GM18870 (cell line): ENCODE measurements around the gene KDM6A.
"Not testable (repeated sequence)": the region's sequence is repeated elsewhere in the genome, so short reads cannot be mapped to it uniquely, and the experiment has no call there.

ENCODE experiments used
- ATAC-seq: cut with Tn5 transposase; IDR thresholded peaks from one replicate; pipeline ENCODE4 v1.9.1; 2021; ENCODE audit warnings: moderate library complexity; ENCODE audit not compliant: unreplicated experiment

Gene KDM6A

GRCh38 chrX:45068569-45068968 is 195.6 kb downstream of the KDM6A start:
- no peak for ATAC-seq

GRCh38 chrX:45070116-45071007 is 197.4 kb downstream of the KDM6A start:
- peak; percentile 49 for ATAC-seq

GRCh38 chrX:45073011-45073410 is 200.0 kb downstream of the KDM6A start:
- ATAC-seq, result not testable (repeated sequence)

- ATAC-seq, result peak; percentile 91
Measured at GRCh38 chrX:45077748-45078424, 204.9 kb downstream of the KDM6A start.

DNA sequence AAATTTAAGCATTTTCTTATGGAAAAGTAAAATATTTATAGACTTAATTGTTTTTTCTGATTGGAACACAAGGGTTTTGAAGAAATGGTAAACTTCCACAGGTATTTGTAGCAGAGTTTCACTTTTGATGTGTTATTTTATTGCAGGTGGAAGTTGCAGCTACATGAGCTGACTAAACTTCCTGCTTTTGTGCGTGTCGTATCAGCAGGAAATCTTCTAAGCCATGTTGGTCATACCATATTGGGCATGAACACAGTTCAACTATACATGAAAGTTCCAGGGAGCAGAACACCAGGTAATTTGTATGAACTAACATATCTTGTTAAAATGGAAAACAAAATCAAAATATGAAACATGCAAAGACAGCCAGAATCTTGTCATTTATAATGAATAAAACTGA is 210.3 kb downstream of the KDM6A start:
- ATAC-seq, result no peak

- ATAC-seq, result no peak
Measured at GRCh38 chrX:45110494-45110893, 237.5 kb downstream of the KDM6A start.

DNA sequence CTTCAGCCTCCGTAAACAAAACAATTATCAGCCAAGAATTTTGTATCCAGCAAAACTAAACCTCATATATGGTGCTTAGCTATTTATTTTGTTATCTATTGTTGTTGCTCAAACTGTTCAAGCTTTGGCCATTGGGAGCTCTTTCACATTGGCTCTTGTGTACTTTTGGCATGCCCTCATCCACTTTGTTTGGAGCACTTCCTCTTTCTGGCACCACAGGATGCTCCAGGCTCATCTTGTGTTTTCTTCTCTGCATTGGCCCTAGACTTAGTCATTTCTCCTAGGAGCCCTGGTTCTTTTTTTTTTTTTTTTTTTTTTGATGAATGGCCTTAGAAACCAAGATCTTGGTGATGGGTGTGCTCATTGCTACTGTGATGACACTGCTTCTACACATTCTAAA is 253.2 kb downstream of the KDM6A start:
- no peak for ATAC-seq

DNA sequence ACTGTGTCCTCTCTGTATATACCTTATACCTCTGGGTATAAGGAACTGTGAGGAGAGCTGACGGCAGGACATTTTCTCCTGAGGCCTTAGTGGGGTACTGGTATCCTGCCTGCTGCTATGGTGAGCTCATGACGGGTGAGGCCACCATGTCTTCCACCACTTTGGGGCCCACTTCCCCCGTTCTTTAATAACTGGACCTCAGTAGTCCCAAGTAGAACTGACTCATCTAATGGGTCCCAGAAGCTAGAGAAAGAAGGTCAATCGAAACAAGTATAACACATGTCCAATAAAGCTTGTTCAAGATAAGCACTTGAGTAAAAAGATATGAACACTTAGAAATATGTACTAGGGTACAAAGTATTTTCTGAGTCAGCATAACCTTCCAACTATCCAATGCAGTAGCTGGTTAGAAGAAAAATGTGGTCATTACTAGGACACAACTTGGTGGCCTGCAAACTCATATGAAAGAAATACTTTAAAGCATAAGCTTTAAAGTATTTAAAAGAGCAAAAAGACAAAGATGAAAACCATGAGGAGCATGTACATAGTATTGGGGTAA is 256.0 kb downstream of the KDM6A start:
- no peak for ATAC-seq

- ATAC-seq, result no peak
Measured at GRCh38 chrX:45133465-45133864, 260.5 kb downstream of the KDM6A start.

DNA sequence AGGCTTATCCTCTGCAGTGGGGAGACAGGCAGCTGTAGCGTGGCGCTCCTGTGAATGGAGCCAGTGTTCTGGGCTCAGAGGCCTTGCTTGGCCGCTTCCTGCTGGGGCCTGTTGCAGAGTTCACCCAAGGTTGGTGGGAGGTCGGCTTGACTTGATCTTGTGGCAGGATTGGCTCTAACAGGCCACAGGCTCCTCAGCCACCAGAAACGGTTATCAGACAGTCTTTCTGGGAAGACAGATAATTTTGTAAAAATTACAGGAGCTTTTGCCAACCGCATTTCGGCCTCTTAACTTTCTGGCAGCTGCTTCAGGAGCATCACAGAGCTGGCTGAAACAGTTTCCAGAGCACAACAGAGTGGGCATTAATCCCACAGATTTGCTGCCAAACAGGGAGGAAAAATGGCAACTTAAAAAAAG is 261.3 kb downstream of the KDM6A start:
- ATAC-seq, result no peak

GRCh38 chrX:45134775-45135174 is 261.8 kb downstream of the KDM6A start:
- ATAC-seq, result no peak

DNA sequence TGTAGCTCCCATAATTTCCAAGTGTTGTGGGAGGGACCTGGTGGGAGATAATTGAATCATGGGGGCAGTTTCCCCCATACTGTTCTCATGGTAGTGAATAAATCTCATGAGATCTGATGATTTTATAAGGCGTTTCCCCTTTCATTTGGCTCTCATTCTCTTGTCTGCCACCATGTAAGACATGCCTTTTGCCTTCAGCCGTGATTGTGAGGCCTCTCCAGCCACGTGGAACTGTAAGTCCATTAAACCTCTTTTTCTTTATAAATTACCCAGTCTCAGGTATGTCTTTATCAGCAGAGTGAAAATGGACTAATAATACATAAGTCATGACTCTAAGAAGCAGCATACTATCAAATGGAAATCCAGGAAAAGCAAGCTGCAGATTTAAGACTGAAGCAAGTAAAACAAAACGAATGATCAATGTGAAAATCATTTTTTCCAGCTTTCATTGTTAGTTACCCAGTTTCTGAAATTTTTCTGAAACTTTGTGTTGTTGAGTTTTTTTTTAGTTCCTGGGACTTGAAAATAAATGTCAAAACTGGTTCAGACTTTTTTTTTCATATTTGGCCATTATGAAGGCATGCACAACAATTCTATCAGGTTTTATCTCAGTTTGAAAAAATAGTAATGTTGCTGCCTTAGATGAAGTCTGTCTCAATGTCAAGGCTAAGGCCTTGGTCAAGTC is 262.5 kb downstream of the KDM6A start:
- ATAC-seq, result not testable (repeated sequence)

- no peak for ATAC-seq
Measured at GRCh38 chrX:45137531-45137930, 264.5 kb downstream of the KDM6A start.

GRCh38 chrX:45138525-45138924 is 265.5 kb downstream of the KDM6A start:
- no peak for ATAC-seq

DNA sequence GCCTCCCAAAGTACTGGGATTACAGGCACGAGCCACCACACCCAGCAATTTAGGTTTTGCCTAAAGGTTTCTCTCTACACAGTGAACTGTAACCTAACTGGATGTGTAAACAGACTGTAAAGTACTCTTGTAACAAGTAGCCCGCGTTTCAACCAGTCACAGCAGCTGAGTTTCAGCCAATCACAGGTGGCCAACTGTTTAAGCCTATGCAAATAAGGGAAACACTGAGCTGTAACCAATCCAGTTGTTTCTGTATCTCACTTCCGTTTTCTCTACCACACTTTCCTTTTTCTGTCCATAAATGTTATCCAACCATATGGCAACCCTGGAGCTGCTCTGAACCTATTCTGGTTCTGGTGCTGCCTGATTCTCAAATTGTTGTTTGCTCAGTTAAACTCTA is 267.8 kb downstream of the KDM6A start:
- ATAC-seq, result no peak

GRCh38 chrX:45142185-45142584 is 269.2 kb downstream of the KDM6A start:
- no peak for ATAC-seq

- no peak for ATAC-seq
Measured at GRCh38 chrX:45143455-45143854, 270.5 kb downstream of the KDM6A start.

DNA sequence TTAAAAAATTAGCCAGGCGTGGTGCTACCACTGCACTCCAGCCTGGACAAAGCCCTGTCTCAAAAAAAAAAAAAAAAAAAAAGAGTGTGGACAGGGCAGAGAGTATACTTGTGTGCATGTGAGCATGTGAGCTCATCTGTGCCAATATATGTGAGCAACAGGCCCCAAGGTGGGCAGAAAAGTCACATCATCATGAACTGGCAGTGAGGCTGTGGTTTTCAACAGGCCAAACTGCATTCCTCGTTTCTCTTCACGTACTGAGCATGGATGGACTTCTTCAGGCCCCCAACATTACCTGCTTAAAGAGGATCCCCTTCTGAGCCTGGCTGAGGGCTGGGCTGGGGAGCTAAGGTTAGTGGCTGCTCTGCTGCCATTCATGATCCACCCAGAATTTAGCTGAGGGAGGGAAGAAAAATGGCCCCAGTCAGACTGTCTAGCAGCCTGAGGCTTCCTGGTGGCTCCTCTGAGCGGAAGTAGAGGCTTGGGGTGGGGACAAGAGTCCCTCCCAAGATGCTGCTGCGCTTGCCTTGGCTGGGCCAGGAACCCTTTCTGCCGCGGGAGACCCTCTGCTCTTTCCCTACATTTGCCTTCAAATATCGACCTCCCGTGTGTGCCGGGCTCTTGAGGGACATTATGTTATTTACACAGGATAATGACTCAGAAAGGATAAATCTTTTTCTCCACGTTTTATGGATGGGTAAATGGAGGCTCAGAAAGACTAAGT is 272.7 kb downstream of the KDM6A start:
- no peak for ATAC-seq

- no peak for ATAC-seq
Measured at GRCh38 chrX:45150821-45151220, 277.8 kb downstream of the KDM6A start.

- no peak for ATAC-seq
Measured at GRCh38 chrX:45154033-45154360, 281.0 kb downstream of the KDM6A start.

DNA sequence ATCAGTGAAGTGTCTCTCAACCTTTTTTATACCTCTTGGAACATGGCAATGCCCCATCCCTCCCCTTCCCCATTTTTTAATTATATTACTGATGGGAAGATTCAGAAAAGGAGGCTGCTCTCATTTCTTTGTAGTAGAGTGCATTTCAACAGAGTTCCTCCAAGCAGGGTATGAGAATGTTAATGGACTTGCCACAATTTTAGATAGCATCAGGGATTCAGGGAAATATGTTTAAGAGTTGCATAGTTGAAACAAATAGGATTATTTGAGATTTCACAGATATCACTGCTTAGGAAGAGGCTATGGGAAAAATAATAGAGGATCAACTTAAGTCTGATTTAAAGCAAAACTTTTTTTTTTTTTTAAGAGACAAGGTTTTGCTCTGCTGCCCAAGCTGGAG is 281.5 kb downstream of the KDM6A start:
- ATAC-seq, result no peak
